HepG2 (cell line): ENCODE results near the gene DLG5. TPM values are rescaled to one million over a fixed set of nuclear protein-coding genes. Genes with fewer than 3 reads are reported as not detected.

ENCODE experiments used
- ATAC-seq: fragments of 200-7000 bp; cut with Tn5 transposase; 3 replicates; pipeline ENCODE4 v1.9.1; 2020; ENCODE audit warnings: mild to moderate bottlenecking, moderate library complexity
- BruUV-seq: library from RNA; stranded (reverse); fragments of 400-500 nt; replicated peaks from 2 replicates; lab custom pipeline; 2021; lab: Mats Ljungman, UMichigan
- CTCF ChIA-PET: fragments of 300-600 bp; formaldehyde crosslinking; extraction: SDS; loops from one replicate; lab custom pipeline; 2021; ENCODE audit warnings: low total read pairs, inconsistent platforms, low intra/inter-chr PET ratio; lab: Yijun Ruan, JAX
- POLR2A ChIA-PET: fragments of 350-600 bp; sonication (Branson Sonifier 250); formaldehyde crosslinking; loops from one replicate; lab custom pipeline; 2020; ENCODE audit warnings: antibody characterized with exemption, inconsistent platforms; lab: Yijun Ruan, JAX
- DNase-seq: peaks from one replicate; pipeline ENCODE4 v3.0.0-alpha.2; 2015; ENCODE audit warnings: low spot score
- FAIRE-seq: peaks from 3 replicates; lab custom pipeline; 2011; peaks lifted over from hg19 to GRCh38; lab: Jason Lieb, UNC
- H2AFZ ChIP-seq: one replicate; pipeline ENCODE4 v1.6.1; 2011; ENCODE audit warnings: low read length, inconsistent platforms
- H3K27ac ChIP-seq: fragments of 300-600 bp; 3 replicates; pipeline ENCODE4 v1.8.0; 2011; ENCODE audit warnings: mixed run types, mild to moderate bottlenecking, mixed read lengths, low read length, inconsistent platforms; ENCODE audit not compliant: insufficient read depth; ENCODE audit errors: extremely low read length
- H3K27me3 ChIP-seq, 2 experiments: fragments of 200-600 bp in 1 of 2; 2 replicates in 1 of 2; 3 replicates in 1 of 2; pipeline versions ENCODE4 v1.6.0 to v1.8.0; 2011; ENCODE audit warnings: low read length in 2 of 2, mild to moderate bottlenecking in 2 of 2, moderate library complexity in 2 of 2, inconsistent platforms in 1 of 2; ENCODE audit not compliant: insufficient read depth in 2 of 2, control insufficient read depth in 1 of 2
- H3K36me3 ChIP-seq, 2 experiments: fragments of 200-600 bp in 1 of 2; replicated peaks in 1 of 2; 2 replicates in 1 of 2; 3 replicates in 1 of 2; pipeline versions ENCODE4 v1.5.1 to v1.8.0; 2011; ENCODE audit warnings: low read length in 2 of 2, inconsistent platforms in 1 of 2; ENCODE audit not compliant: insufficient read depth in 2 of 2, control insufficient read depth in 1 of 2
- H3K4me1 ChIP-seq: 2 replicates; pipeline ENCODE4 v1.5.1; 2012; ENCODE audit warnings: low read length, inconsistent platforms; ENCODE audit not compliant: insufficient read depth
- H3K4me2 ChIP-seq: 2 replicates; pipeline ENCODE4 v1.6.0; 2011; ENCODE audit warnings: low read depth, low read length, inconsistent platforms
- H3K4me3 ChIP-seq, 3 experiments: fragments of 200-600 bp in 1 of 3; sonication (generic), shearing (Covaris generic) in 1 of 3; replicated peaks in 1 of 3; 2 replicates each; pipeline ENCODE4 v1.5.1; 2011 to 2016; ENCODE audit warnings: low read length in 3 of 3, inconsistent platforms in 2 of 3, low read depth in 2 of 3, mild to moderate bottlenecking in 2 of 3, control low read depth in 1 of 3, mixed read lengths in 1 of 3; ENCODE audit not compliant: insufficient read depth in 1 of 3
- H3K79me2 ChIP-seq: one replicate; pipeline ENCODE4 v1.6.1; 2011; ENCODE audit warnings: low read length, inconsistent platforms; ENCODE audit not compliant: insufficient read depth
- H3K9ac ChIP-seq: 2 replicates; pipeline ENCODE4 v1.6.0; 2011; ENCODE audit warnings: mild to moderate bottlenecking, low read depth, low read length, inconsistent platforms; ENCODE audit not compliant: insufficient read depth
- H3K9me3 ChIP-seq: 2 replicates; pipeline ENCODE4 v1.5.1; 2012; ENCODE audit warnings: mild to moderate bottlenecking, low read length
- H4K20me1 ChIP-seq: 2 replicates; pipeline ENCODE4 v1.6.0; 2011; ENCODE audit warnings: inconsistent platforms, mild to moderate bottlenecking, low read length, moderate library complexity; ENCODE audit not compliant: insufficient read depth
- BATF2 ChIP-seq: sonication (generic); formaldehyde crosslinking; IDR thresholded peaks from 2 replicates; pipeline ENCODE4 v1.8.0; 2022; ENCODE audit warnings: mild to moderate bottlenecking, missing genetic modification reagents, moderate library complexity
- LBX2 ChIP-seq: sonication (generic); formaldehyde crosslinking; IDR thresholded peaks from 2 replicates; pipeline ENCODE4 v1.5.0; 2020; ENCODE audit warnings: missing genetic modification reagents, mild to moderate bottlenecking, borderline replicate concordance
- MXD3 ChIP-seq: IDR thresholded peaks from 2 replicates; pipeline ENCODE4 v1.6.1; 2016; ENCODE audit warnings: mild to moderate bottlenecking, missing biosample characterization, missing genetic modification reagents
- NR2F1 ChIP-seq, 2 experiments: fragments of 450-650 bp in 1 of 2; formaldehyde crosslinking in 1 of 2; IDR thresholded peaks; 2 replicates each; pipeline versions ENCODE4 v1.5.0 to v1.6.1; 2016 to 2020; ENCODE audit warnings: mild to moderate bottlenecking in 1 of 2, missing compliant biosample characterization in 1 of 2, missing genetic modification reagents in 1 of 2, moderate library complexity in 1 of 2
- TBX2 ChIP-seq: sonication (generic); formaldehyde crosslinking; IDR thresholded peaks from 2 replicates; pipeline ENCODE4 v1.5.0; 2020; ENCODE audit warnings: missing genetic modification reagents, mild to moderate bottlenecking, borderline replicate concordance
- TEAD3 ChIP-seq: optimal IDR thresholded peaks from 2 replicates; pipeline ENCODE3; 2016; ENCODE audit warnings: borderline replicate concordance
- ZBTB38 ChIP-seq: sonication (generic); formaldehyde crosslinking; IDR thresholded peaks from 2 replicates; pipeline ENCODE4 v1.5.1; 2020; ENCODE audit warnings: mild to moderate bottlenecking, missing genetic modification reagents
- ZNF263 ChIP-seq: sonication (generic); formaldehyde crosslinking; IDR thresholded peaks from 2 replicates; pipeline ENCODE4 v1.4.0; 2020; ENCODE audit warnings: missing genetic modification reagents
- ZNF3 ChIP-seq: IDR thresholded peaks from 2 replicates; pipeline ENCODE4 v1.7.0; 2017; ENCODE audit warnings: inconsistent platforms
- ZNF510 ChIP-seq: sonication (generic); formaldehyde crosslinking; IDR thresholded peaks from 2 replicates; pipeline ENCODE4 v1.4.0; 2020; ENCODE audit warnings: low read depth, mild to moderate bottlenecking, missing genetic modification reagents
- ZNF513 ChIP-seq: sonication (generic); formaldehyde crosslinking; conservative IDR thresholded peaks from 2 replicates; pipeline ENCODE4 v1.5.0; 2020; ENCODE audit warnings: missing genetic modification reagents
- ZNF556 ChIP-seq: sonication (generic); formaldehyde crosslinking; IDR thresholded peaks from 2 replicates; pipeline ENCODE4 v1.4.0; 2020; ENCODE audit warnings: mild to moderate bottlenecking, missing genetic modification reagents, borderline replicate concordance
- WGBS: methylation state at CpG from one replicate; pipeline ENCODE4 v1.1.6; 2017; ENCODE audit warnings: low lambda C conversion rate; 5-methylcytosine and 5-hydroxymethylcytosine counted together
- in situ Hi-C: cut with HindIII; loops from 2 replicates; pipeline ENCODE4 v1.10.0; 2017; ENCODE audit warnings: low pct_unique_long_range_greater_than_20kb; ENCODE audit not compliant: extremely low pct_ligation_motif_present
- intact Hi-C: fragments of 100-400 bp; cut with micrococcal nuclease; formaldehyde crosslinking; loops from one replicate; pipeline ENCODE4 v1.10.0; 2022; ENCODE audit not compliant: unreplicated experiment
- polyA plus RNA-seq, 8 experiments: library from polyadenylated mRNA; depleted of rRNA in 3 of 8; stranded (reverse) in 7 of 8; unstranded in 1 of 8; fragments of >200 nt; fragmentation: Illumina TruSeq in 4 of 8; extraction: Trizol in 4 of 8; gene quantifications; 2 replicates each; pipeline versions ENCODE4 v1.2.1 to v1.2.3, GENCODE V29; 2011 to 2016; ENCODE audit warnings: low read depth in 4 of 8, missing spikeins in 1 of 8, mixed read lengths in 1 of 8; ENCODE audit not compliant: insufficient read depth in 1 of 8
- total RNA-seq, 5 experiments: library from RNA; depleted of rRNA; stranded (reverse); fragments of >200 nt; fragmentation: Illumina TruSeq; extraction: Trizol; gene quantifications; 2 replicates each; pipeline ENCODE4 v1.2.3, GENCODE V29; 2016; ENCODE audit warnings: low read depth in 1 of 5

Gene DLG5
- total and polyA plus RNA-seq, 2 of the 13 experiments (the other 11 are each of a cell fraction or from before 2014, with no cell fraction given) = 15.5 to 18.2 TPM

- Histone ChIP-seq H3K4me3 (peak overlapping the region; percentile 73 to 92 (median 89)), H3K79me2 (peaks cover 34% of the 10 kb centered on the region), H4K20me1 (peaks cover 4% of the 10 kb centered on the region), H3K27ac (no peak overlapping the region), H3K36me3 (no peaks in the 10 kb centered on the region; a peak in 1 of 5 replicates), H3K4me1 (peaks cover 53% of the 10 kb centered on the region), H2AFZ (peak overlapping the region; percentile 32), H3K4me2 (peak overlapping the region; percentile 87), H3K27me3 (no peaks in the 10 kb centered on the region), H3K9me3 (no peaks in the 10 kb centered on the region), H3K9ac (peak overlapping the region; percentile 68)
- peak; percentile 18; the same call in 2 of the 3 replicates for ATAC-seq
- ChIA-PET CTCF (interaction anchor here (0.8 kb wide), 1 partner anchor 81 kb away, joined by 3 read pairs; no protein-coding TSS in a partner anchor), POLR2A (interaction anchor here (0.5 to 3.2 kb wide), 10 partner anchors 8 to 62 kb away, joined by 3 to 14 read pairs (median 3); no protein-coding TSS in a partner anchor)
- DNase-seq = no peak
- no peak for TF ChIP-seq NR2F1 (CRISPR knock-in tag; IDR thresholded peaks at IDR 0.05)
- TF ChIP-seq LBX2 (CRISPR knock-in tag) = no peak
- no peak for TF ChIP-seq ZNF513
- TF ChIP-seq BATF2 (CRISPR knock-in tag) = no peak
- peak; percentile 95 for TF ChIP-seq ZNF263 (CRISPR knock-in tag)
- TF ChIP-seq TBX2 (CRISPR knock-in tag) = 0 out of 2 replicates have a peak, but pooled peaks have one; percentile 3
- 0 out of 2 replicates have a peak, but pooled peaks have one; percentile 11 for TF ChIP-seq MXD3 (CRISPR knock-in tag)
- peak; percentile 28 for TF ChIP-seq TEAD3 (CRISPR knock-in tag)
- 0 out of 2 replicates have a peak, but pooled peaks have one; percentile 60 for TF ChIP-seq ZNF3 (CRISPR knock-in tag)
- TF ChIP-seq ZBTB38 (CRISPR knock-in tag) = 0 out of 2 replicates have a peak, but pooled peaks have one; percentile 13
- no peak for TF ChIP-seq ZNF510 (CRISPR knock-in tag)
- TF ChIP-seq ZNF556 (CRISPR knock-in tag) = 0 out of 2 replicates have a peak, but pooled peaks have one; percentile 44
- BruUV-seq = TSS peak; percentile 73
- WGBS = 18% methylated on average over 19 of the region's 20 CpGs
- peak; percentile 28 for FAIRE-seq
- intact Hi-C loops (loop anchor here (5.0 kb wide), 2 partner anchors 45 to 80 kb away; no protein-coding TSS in a partner anchor), in situ Hi-C loops (no loop called here)
These were observed 1.1 kb upstream of the DLG5 start for GRCh38 chr10:77927402-77928246.
